Muscle of leg (tissue), 11 donors: ENCODE measurements around the gene ADGRD1. TPM values are rescaled to one million over a fixed set of nuclear protein-coding genes. Genes with fewer than 3 reads are reported as not detected.
"Not testable (repeated sequence)": the region's sequence is repeated elsewhere in the genome, so short reads cannot be mapped to it uniquely, and the experiment has no call there.

ENCODE experiments used
- DNase-seq: peaks from one replicate; pipeline ENCODE4 v3.0.0; 2013
- H3K27ac ChIP-seq: one replicate; pipeline ENCODE4 v1.5.1; 2013; ENCODE audit warnings: mild to moderate bottlenecking, low read length, control low read depth
- H3K27me3 ChIP-seq: one replicate; pipeline ENCODE4 v1.6.1; 2013; ENCODE audit warnings: low read length; ENCODE audit not compliant: control insufficient read depth, insufficient read depth
- H3K36me3 ChIP-seq: one replicate; pipeline ENCODE4 v1.6.1; 2013; ENCODE audit warnings: low read length; ENCODE audit not compliant: control insufficient read depth, insufficient read depth
- H3K4me1 ChIP-seq: one replicate; pipeline ENCODE4 v1.6.1; 2013; ENCODE audit warnings: low read length; ENCODE audit not compliant: control insufficient read depth, insufficient read depth
- H3K4me3 ChIP-seq: one replicate; pipeline ENCODE4 v1.5.1; 2013; ENCODE audit warnings: low read length, control low read depth
- H3K9me3 ChIP-seq: replicated peaks from 2 replicates; pipeline ENCODE4 v1.6.1; 2013; ENCODE audit warnings: low read depth, low read length; ENCODE audit not compliant: control insufficient read depth
- WGBS: methylation state at CpG from one replicate; pipeline ENCODE4 v1.1.5; 2013; ENCODE audit warnings: missing lambda C conversion rate; ENCODE audit not compliant: insufficient coverage; 5-methylcytosine and 5-hydroxymethylcytosine counted together
- polyA plus RNA-seq, 8 donors: library from polyadenylated mRNA; unstranded; fragments of 120-200 nt; gene quantifications; one replicate each; pipeline versions ENCODE4 v1.2.1 to v1.2.3, GENCODE V29; 2013; ENCODE audit warnings: inconsistent platforms in 1 of 8, low replicate concordance in 1 of 8; ENCODE audit not compliant: insufficient read length in 8 of 8, insufficient read depth in 1 of 8
- total RNA-seq: library from RNA; stranded (reverse); fragments of 120-200 nt; gene quantifications from one replicate; pipeline ENCODE4 v1.2.4, GENCODE V29; 2013

The ADGRD1 gene
- total and polyA plus RNA-seq, 9 donors = 4.9 to 14.7 (median 10.6) TPM

DNA sequence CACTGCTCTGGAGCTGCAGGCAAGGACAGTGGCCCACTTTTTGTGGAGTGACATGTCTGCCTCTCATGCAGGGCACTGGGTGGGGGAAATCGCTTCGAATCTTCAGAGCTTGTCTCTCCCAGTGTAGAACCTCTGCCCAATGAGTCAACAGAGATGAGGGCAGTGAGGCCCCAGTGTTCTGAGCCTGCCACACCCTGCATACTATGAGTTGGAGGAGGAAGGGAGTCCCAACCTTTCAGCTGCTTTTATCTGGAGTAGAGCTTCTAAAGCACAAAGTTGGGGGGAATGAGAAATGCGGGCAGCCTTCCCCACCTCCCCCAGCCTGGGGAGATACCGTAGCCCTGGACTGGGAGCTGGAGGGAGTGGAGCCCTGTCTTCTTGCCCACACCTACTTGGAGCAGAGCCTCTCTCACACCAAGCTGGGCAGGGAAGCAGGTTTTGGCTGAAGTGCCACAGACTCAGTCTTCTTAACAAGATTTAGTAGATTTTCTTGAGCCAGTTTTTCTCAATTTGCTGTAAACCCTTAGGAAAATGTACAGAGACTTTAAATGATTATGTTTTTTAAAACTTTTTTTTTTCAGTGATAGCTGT is 159.1 kb downstream of the ADGRD1 start:
- Histone ChIP-seq H3K36me3 (no peaks in the 10 kb centered on the region), H3K9me3 (no peaks in the 10 kb centered on the region), H3K27me3 (peaks cover 10% of the 10 kb centered on the region), H3K27ac (no peak overlapping the region), H3K4me1 (peaks cover 26% of the 10 kb centered on the region), H3K4me3 (no peak overlapping the region)
- no peak for DNase-seq
- 43% methylated on average over 3 of the region's 4 CpGs for WGBS

GRCh38 chr12:131113568-131114270 is 160.0 kb downstream of the ADGRD1 start:
- 47% methylated on average over 8 of the region's 18 CpGs for WGBS

DNA sequence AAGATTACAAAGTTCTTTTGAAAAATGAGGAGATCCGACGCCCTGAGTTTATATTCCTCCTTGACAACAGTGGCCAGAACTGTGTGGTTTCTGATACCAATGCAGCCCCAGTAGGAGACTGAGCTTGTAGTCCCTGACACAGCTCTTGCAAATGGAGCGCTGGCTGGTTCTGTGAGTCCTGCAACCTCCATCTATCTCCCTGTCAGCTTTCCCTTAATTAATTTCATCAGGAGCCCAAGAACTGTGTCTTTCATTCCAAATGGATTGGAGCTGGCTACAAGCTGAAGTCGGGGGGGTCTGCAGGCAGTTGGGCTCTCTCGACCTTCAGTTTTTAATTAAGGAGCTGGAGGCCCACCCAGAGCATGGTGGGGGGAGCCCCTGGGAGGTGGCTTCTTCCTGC is 160.6 kb downstream of the ADGRD1 start:
- Histone ChIP-seq H3K36me3 (no peaks in the 10 kb centered on the region), H3K4me3 (no peak overlapping the region), H3K4me1 (peaks cover 26% of the 10 kb centered on the region), H3K27ac (no peak overlapping the region), H3K27me3 (peaks cover 8% of the 10 kb centered on the region), H3K9me3 (no peaks in the 10 kb centered on the region)
- no peak for DNase-seq
- 63% methylated on average over 5 of the region's 5 CpGs for WGBS

More at GRCh38 chr12:131113568-131114270, 160.0 kb downstream of the ADGRD1 start:
- Histone ChIP-seq H3K9me3 (no peaks in the 10 kb centered on the region), H3K4me1 (peaks cover 26% of the 10 kb centered on the region), H3K4me3 (no peak overlapping the region), H3K36me3 (no peaks in the 10 kb centered on the region), H3K27ac (no peak overlapping the region), H3K27me3 (peaks cover 8% of the 10 kb centered on the region)
- peak; percentile 33 for DNase-seq

DNA sequence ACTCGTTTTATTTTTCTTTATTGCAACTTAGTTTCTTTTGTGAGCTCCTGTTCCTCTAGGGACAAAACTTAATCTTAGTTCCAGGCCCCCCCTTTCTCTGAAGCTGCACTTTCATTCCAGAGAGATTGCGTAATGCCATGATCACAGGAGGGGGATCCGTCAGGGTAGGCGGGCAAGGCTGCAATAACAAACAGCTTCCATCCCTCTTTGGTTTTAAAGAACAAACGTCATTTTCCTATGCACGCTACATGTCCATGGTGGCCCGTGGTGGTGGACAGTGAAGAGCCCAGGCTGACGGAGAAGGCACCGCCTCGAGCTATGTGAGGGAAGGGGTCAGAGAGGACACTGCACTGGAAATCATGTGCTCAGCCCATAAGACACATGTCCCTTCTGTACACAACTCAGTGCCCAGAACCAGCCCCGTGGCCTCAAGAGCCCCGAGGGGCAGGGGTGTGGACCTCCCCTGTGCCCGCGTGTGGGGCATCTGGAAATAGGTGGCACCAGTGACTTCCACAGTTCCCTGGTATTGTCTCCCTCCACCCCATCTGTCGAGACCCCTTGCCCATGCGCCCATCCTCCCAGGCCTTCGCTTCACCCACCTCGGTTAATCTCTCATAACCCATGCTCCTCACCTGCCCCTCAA is 161.4 kb downstream of the ADGRD1 start:
- Histone ChIP-seq H3K27ac (no peak overlapping the region), H3K4me1 (peaks cover 26% of the 10 kb centered on the region), H3K36me3 (no peaks in the 10 kb centered on the region), H3K27me3 (peaks cover 8% of the 10 kb centered on the region), H3K4me3 (no peak overlapping the region), H3K9me3 (no peaks in the 10 kb centered on the region)
- WGBS = 84% methylated on average over 9 of the region's 18 CpGs
- DNase-seq = peak; percentile 51

- WGBS = 87% methylated on average over 8 of the region's 8 CpGs
- H3K36me3 ChIP-seq = no peaks in the 10 kb centered on the region
- no peak for DNase-seq
- H3K9me3 ChIP-seq = no peaks in the 10 kb centered on the region
- no peak overlapping the region for H3K27ac ChIP-seq
- peaks cover 8% of the 10 kb centered on the region for H3K27me3 ChIP-seq
- no peak overlapping the region for H3K4me3 ChIP-seq
- H3K4me1 ChIP-seq = peaks cover 26% of the 10 kb centered on the region
Measured at GRCh38 chr12:131115766-131116467, 162.2 kb downstream of the ADGRD1 start.

GRCh38 chr12:131116468-131117117 is 162.9 kb downstream of the ADGRD1 start:
- Histone ChIP-seq H3K36me3 (no peaks in the 10 kb centered on the region), H3K27me3 (peaks cover 8% of the 10 kb centered on the region), H3K9me3 (no peaks in the 10 kb centered on the region), H3K4me3 (no peak overlapping the region), H3K4me1 (peaks cover 26% of the 10 kb centered on the region), H3K27ac (peak overlapping the region; percentile 42)
- peak; percentile 80 for DNase-seq
- 30% methylated on average over 8 of the region's 15 CpGs for WGBS

- Histone ChIP-seq H3K9me3 (no peaks in the 10 kb centered on the region), H3K27me3 (peaks cover 8% of the 10 kb centered on the region), H3K27ac (no peak overlapping the region), H3K36me3 (no peaks in the 10 kb centered on the region), H3K4me1 (peaks cover 26% of the 10 kb centered on the region), H3K4me3 (no peak overlapping the region)
- 90% methylated on average over 4 of the region's 7 CpGs for WGBS
- no peak for DNase-seq
Measured at GRCh38 chr12:131117438-131118245, 163.9 kb downstream of the ADGRD1 start.

- H3K36me3 ChIP-seq = no peaks in the 10 kb centered on the region
- H3K9me3 ChIP-seq = no peaks in the 10 kb centered on the region
- DNase-seq = no peak
- 77% methylated on average over 9 of the region's 9 CpGs for WGBS
- no peak overlapping the region for H3K27ac ChIP-seq
- peaks cover 8% of the 10 kb centered on the region for H3K27me3 ChIP-seq
- peaks cover 23% of the 10 kb centered on the region for H3K4me1 ChIP-seq
- no peak overlapping the region for H3K4me3 ChIP-seq
Measured at GRCh38 chr12:131118371-131118770, 164.7 kb downstream of the ADGRD1 start.

GRCh38 chr12:131119345-131119744 is 165.6 kb downstream of the ADGRD1 start:
- 75% methylated on average over 3 of the region's 8 CpGs for WGBS
- not testable (repeated sequence) for H3K27me3 ChIP-seq, H3K36me3 ChIP-seq, H3K27ac ChIP-seq, H3K9me3 ChIP-seq, H3K4me3 ChIP-seq, DNase-seq
- peaks cover 16% of the 10 kb centered on the region for H3K4me1 ChIP-seq
